Activated gamma-delta T cell (primary cell): Measurements from ENCODE around the gene EFNB1.

ENCODE experiments used
- DNase-seq: peaks from one replicate; lab custom pipeline; 2025; lab: John Stamatoyannopoulos, UW

EFNB1 gene

DNA sequence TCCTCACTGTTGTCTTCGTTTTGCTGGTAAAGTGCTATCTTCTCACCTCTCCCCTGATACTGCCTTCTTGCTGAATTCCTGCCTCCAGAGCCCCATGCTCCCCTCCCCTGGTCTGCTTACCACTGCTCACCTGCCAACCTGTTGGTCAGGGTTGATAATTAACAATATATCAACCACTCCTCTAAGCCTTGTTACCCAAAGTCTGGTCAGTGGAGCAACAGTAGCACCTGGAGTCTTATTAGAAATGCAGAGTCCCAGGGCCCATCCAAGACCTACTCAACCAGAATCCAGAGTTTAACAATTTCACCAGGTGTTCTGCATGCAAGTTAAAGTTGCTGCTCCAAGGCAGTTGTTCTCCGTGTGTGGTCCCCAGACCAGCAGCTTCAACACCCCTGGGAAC, 55.0 kb downstream of the EFNB1 start:
- DNase-seq: no peak

DNA sequence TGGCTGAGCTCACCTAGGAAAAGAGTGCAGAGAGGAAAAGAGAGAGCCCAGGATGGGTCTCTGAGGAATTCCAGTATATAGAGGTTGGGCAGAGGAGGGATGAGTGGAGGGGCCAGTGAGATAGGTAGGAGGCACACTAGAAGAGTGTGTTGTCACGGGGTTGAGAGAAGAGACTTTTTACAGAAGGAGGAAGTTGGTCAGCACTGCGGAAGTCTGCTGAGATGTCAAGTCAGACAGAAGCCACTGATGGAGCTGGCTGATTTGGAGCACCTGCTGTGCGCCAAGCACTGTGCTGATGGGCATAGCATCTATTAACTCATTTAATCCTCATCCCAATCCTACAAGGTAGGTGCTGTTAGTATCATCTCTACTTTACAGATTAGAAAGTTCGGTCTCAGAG, 60.4 kb downstream of the EFNB1 start:
- DNase-seq: no peak
